Muscle of back (tissue), 11 donors: Measurements from ENCODE around the gene CCSER1. TPM values are rescaled to one million over a fixed set of nuclear protein-coding genes. Genes with fewer than 3 reads are reported as not detected.

Experiments
- DNase-seq, 3 donors: peaks; one replicate each; pipeline versions ENCODE4 v3.0.0 to v3.0.0-alpha.2; 2013
- polyA plus RNA-seq, 10 donors: library from polyadenylated mRNA; unstranded; fragments of 120-200 nt; gene quantifications; one replicate each; pipeline ENCODE4 v1.2.1, GENCODE V29; 2013; ENCODE audit not compliant: insufficient read length in 10 of 10

Gene CCSER1
- polyA plus RNA-seq, 10 donors, result 0.20 to 0.86 (median 0.41) TPM

- DNase-seq, result no peak
Observed at GRCh38 chr4:90545380-90545779, 418.2 kb downstream of the CCSER1 start.

- DNase-seq, result peak in 1 of 3 donors; percentile 1
Observed at GRCh38 chr4:90546114-90546513, 418.9 kb downstream of the CCSER1 start.

DNA sequence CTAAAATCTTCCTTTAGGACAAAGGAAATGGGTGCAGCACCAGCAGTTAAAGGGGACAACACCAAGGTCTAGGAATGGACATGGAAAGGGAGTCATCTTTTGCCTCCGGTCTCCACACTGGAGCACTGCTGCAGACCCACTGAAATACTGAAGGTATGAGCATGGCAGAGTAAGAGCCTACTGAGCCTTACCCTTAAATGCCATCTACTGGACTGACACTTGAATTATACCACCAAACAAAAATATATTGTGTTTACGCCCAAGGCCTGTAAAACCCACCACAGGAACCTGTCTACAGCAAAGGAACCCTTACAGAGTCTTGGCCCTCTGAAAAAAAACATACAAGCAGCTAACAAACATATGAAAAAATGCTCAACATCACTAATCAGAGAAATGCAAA lies 443.4 kb downstream of the CCSER1 start:
- DNase-seq, result no peak

DNA sequence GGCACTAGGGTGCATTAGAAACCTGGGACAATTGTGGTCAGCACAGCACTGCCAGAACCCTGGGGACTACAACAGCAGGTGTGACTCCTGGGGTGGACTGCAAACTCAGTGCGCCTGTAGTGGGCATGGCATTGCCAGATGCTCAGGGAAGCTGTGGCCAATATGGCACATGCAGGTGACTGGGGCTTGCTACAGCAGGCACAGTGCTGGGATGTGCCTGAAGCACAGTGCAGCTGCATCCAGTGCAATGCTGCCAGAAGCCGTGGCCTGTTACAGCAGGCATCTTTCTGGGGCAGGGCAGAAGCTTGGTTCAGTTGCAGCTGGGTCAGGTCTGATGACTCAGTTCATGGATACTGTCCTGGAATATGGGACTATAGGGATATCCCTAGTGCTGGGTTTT lies 445.8 kb downstream of the CCSER1 start:
- DNase-seq, result no peak

DNA sequence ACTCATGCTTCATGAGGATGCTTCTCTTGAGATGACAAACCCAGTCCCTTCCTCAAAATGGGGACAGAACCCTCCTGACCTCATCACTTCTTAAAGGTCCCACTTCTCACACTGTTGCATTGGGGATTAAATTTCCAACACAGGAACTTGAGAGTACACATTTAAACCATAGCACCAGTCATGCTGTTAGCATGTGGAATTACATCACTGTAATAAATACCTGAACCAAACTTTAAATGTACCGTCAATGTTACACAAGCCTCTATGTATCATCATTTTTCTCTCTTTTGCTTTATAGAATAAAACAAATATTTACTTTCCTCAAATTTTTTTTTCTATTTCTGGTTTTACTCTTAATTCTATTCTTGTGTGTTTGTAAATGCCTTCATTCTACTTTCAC lies 448.2 kb downstream of the CCSER1 start:
- no peak for DNase-seq

DNA sequence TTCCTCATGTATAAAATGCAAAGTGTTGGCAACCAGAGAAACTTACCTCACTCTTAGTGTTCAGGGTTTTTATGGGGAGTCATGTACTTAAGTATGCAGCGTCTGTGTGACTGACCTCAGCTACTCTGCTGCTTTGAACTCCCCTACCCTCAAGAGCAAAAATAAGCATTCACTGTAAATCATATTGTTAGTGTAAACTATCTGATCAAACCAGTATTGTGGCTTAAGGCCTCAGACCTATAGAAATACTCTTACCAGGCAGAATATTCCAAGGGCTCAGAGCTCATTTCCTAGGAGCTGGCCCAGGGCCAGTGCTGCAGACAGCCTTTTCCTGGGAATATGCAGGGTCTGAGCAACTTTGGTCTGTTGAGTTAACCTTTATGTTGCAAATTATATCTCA lies 453.1 kb downstream of the CCSER1 start:
- DNase-seq, result peak in 2 of 3 donors; percentile 21 to 22

DNA sequence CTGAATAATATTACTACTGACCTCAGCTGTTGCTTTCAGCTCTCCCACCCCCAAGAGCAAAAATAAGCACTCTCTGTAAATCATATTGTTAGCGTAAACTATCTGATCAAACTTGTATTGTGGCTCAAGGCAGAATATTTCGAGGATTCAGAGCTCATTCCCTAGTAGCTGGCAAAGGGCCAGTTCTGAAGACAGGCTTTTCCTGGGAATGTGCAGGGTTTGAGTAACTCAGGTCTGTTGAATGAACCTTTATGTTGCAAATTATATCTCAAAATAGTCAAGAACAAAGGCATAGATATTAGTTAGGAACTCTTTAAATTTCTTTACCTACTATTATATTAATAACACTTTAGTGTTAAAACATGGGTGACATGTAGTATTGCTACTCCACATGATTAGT lies 454.9 kb downstream of the CCSER1 start:
- peak in 1 of 3 donors; percentile 13 for DNase-seq

- no peak for DNase-seq
Observed at GRCh38 chr4:90584051-90584450, 456.9 kb downstream of the CCSER1 start.

GRCh38 chr4:90585961-90586360 lies 458.8 kb downstream of the CCSER1 start:
- no peak for DNase-seq

- no peak for DNase-seq
Observed at GRCh38 chr4:90586799-90587198, 459.6 kb downstream of the CCSER1 start.

DNA sequence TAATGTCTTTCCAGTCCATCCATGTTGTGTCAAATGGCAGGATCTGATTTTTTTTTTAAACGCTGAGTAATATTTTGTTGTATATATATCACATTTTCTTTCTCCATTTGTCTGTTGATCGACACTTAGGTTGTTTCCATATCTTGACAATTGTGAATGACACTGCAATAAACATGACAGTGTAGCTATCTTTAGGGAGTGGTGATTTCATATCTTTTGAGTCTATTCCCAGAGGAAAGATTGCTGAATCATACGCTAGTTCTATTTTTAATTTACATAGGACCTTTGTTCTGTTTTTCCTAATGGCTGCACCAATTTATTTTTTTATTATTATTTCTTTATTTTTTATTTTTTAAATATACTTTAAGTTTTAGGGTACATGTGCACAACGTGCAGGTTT lies 470.7 kb downstream of the CCSER1 start:
- no peak for DNase-seq

DNA sequence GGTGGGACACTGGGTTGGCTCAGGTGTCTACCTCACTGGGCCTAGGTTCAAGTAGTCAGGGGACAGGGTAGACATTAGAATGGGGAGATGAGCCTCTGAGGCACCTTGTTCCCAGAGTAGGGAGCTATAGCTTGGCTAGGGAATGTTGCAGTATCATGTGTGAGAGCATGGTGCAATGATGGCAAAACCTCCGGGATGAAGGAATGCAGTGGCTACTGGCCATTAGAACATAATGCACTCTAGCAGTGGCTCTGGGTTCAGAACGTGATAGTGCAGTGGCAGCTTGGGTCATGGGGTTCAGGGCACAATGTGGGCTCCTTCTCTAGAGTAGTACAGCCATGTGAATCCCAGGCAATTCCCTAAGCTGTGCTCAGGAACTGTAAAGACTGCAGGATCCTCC lies 471.5 kb downstream of the CCSER1 start:
- no peak for DNase-seq

GRCh38 chr4:90602726-90603125 lies 475.5 kb downstream of the CCSER1 start:
- DNase-seq, result no peak

DNA sequence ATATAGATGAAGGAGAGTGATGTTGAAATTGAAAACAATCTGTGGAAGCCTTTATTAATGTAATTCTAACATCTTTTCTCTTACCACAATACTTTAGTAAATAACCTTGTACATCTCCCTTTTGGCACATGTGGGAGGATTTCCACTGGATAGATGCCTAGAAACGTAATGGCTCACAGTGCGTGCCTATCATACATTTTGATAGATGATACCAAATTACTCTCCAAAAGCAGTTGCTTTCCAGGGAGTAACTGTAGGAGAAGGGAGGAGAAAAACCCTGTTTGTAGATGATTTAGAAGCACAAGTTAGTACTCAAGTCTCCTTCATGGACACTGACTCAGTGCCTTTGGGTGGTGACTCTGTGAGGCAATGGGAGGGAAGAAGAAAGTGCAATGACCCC lies 476.3 kb downstream of the CCSER1 start:
- peak in 1 of 3 donors; percentile 23 for DNase-seq

DNA sequence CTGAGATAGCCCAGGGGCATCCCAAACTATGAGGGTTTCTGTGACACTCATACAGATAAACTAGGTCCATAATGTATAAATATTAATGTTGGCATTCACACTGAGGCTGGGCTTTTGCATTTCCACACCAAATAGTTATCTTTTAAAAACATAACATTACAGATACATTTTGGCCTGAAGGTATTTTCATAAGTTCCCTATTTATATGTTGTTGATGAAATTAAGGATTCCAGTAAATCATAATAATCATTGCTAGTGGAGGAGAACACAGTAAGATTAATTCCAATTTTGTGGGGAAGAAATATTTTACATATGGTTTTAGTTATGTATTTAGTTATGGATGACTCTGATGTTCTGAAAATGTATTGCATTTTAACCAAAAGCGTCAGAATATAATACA lies 479.6 kb downstream of the CCSER1 start:
- no peak for DNase-seq

GRCh38 chr4:90614371-90614770 lies 487.2 kb downstream of the CCSER1 start:
- DNase-seq, result no peak

DNA sequence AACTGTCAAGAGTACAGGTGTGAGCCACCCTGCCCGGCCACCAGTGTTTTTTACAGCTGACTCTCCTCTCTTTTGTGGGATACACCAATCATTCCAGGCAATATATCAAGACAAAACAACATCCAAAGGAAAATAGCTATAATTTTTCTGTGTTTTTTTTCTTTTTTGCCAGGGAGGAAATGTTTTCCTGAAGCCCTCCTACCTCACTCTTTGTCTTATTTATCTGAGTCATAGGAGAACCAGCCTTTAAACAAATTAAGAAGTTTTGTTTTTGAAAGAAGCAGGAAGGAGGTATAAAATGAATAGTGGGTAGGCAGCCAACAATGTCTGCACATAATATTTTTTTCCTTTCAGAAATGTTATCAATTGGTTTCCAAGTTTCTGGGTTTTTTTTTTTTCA lies 493.9 kb downstream of the CCSER1 start:
- DNase-seq, result no peak

GRCh38 chr4:90624781-90625180 lies 497.6 kb downstream of the CCSER1 start:
- peak in 2 of 3 donors; percentile 32 to 42 for DNase-seq

DNA sequence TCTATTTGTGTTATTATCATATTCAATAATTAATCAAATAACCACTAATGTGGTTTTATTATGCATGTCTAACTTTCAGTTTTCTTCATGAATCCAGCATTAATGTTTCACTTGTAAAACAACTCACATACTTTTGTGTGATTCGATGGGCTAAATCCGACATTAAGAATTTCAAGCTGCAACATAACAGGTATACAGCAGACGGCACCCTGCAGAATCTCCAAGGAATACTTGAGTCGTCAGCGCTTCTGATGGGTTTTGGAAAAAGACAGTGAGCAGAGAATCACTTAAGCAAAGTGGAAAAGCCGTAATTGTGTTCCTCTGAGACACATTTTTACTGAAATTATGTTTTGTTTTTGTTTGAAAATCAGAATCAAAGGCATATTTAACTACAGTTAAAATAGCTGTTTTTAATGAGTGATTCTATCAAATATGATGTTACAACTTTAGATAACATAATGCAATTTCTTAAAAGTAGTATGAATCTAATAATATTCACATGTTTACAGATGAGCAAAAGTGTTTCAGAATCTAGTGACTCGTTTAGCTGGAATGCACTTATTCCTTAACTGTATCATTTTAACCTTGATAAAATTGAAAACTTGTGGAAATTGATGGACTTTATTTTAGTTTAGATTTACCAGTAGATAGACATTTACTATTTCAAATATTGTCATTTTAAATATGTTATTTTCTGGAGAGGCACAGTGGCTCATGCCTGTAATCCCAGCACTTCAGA lies 514.8 kb downstream of the CCSER1 start:
- DNase-seq, result no peak

DNA sequence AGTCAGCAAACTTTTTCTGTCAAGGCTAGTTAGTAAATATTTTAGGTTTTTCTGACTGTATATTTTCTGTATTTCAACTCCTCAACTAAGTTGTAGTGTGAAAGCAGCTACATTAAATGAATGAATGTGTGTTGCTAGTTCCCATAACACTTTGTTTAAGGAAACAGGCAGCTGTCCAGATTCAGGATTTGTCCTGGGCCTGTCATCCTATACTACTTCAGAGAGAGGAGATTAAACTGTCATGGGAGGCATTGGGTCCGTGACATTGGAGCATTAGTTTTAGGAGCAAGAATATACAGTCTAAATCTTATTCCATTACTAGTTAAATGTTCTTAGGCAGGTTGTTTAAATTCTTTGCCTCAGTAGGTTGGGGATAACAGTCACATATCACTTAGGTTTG lies 516.0 kb downstream of the CCSER1 start:
- peak in 1 of 3 donors; percentile 2 for DNase-seq

DNA sequence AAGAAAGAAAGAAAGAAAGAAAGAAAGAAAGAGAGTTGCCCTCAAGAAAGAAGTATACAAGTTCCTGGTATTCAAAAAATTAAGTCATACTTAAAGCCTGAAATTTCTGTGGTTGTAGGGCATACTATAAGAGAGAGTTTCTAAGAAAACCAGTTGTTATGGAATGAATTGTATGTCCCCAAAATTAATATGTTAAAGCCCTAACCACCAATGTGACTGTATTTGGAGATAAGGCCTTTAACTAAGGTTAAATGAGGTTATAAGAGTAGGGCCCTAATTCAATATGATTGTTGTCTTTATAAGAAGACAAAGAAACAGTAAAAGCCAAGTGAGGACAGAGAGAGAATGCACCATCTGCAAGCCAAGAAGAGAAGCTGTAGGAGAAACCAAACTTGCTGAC lies 521.1 kb downstream of the CCSER1 start:
- no peak for DNase-seq

DNA sequence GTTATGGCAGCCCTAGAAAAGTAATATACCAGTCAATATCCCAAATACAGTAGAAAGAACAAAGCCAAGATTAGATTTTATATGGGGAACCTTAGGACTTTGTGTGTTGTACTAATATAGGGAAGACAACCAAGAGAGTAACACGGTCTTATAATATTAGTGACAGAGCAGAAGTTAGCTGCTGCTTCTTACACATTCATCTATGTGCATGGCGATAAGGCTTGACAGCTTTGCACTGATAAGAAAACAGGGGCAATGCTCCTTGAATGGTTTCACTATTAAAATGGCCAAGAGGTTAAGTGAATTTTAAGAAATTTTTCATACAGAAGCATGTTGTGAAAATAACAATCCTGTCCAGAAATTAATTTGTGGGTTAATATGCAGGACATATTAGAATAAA lies 521.6 kb downstream of the CCSER1 start:
- no peak for DNase-seq

GRCh38 chr4:90660672-90661071 lies 533.5 kb downstream of the CCSER1 start:
- no peak for DNase-seq

DNA sequence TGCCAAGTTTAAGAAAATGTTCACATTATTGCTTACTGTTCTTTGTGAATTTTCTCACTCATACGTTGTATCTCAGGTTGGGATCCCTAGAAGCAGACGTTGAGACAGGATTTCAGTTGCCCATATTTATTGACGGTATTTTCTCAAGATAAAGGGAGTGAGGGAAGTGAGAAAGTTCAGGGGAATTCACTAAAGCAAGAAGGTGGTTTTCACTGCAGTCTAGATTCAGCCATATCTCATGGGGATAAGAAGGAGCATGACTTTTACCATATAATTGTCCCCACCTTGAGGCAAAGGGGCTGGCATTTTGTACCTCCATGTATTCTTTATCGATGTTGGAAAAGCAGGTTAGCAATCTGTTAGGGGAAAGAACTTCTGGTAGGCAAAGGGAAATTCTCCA lies 543.0 kb downstream of the CCSER1 start:
- DNase-seq, result no peak
